Heart left ventricle (tissue), 16 donors: ENCODE measurements around the gene RNGTT. TPM values are rescaled to one million over a fixed set of nuclear protein-coding genes. Genes with fewer than 3 reads are reported as not detected.

ENCODE experiments used
- ATAC-seq, 4 donors: fragments of 200-7000 bp; cut with Tn5 transposase; one replicate each; pipeline ENCODE4 v1.9.1; 2020 to 2022; ENCODE audit warnings: moderate library complexity in 4 of 4, mild to moderate bottlenecking in 3 of 4, moderate number of reproducible peaks in 1 of 4
- DNase-seq, 5 donors: peaks; one replicate each; pipeline ENCODE4 v3.0.0-alpha.2; 2020
- H3K27ac ChIP-seq, 12 donors: fragments of 200-600 bp; sonication (generic) in 4 of 12; one replicate each; pipeline versions ENCODE4 v1.5.0 to v1.8.0; 2016 to 2022; ENCODE audit warnings: mild to moderate bottlenecking in 2 of 12
- H3K27me3 ChIP-seq, 9 donors: fragments of 200-600 bp; sonication (generic) in 2 of 9; one replicate each; pipeline versions ENCODE4 v1.5.1 to v1.8.0; 2016 to 2022; ENCODE audit warnings: mild to moderate bottlenecking in 3 of 9
- H3K36me3 ChIP-seq, 9 donors: fragments of 200-600 bp; sonication (generic) in 2 of 9; one replicate each; pipeline versions ENCODE4 v1.5.0 to v1.8.0; 2018 to 2022; ENCODE audit warnings: mild to moderate bottlenecking in 2 of 9
- H3K4me1 ChIP-seq, 12 donors: fragments of 200-600 bp; sonication (generic) in 4 of 12; one replicate each; pipeline versions ENCODE4 v1.5.0 to v1.8.0; 2016 to 2022; ENCODE audit warnings: mild to moderate bottlenecking in 3 of 12
- H3K4me3 ChIP-seq, 12 donors: fragments of 200-600 bp; sonication (generic) in 4 of 12; one replicate each; pipeline versions ENCODE4 v1.5.0 to v1.8.0; 2017 to 2022; ENCODE audit warnings: mild to moderate bottlenecking in 9 of 12, moderate library complexity in 4 of 12
- H3K9me3 ChIP-seq, 12 donors: fragments of 200-600 bp; sonication (generic) in 4 of 12; one replicate each; pipeline versions ENCODE4 v1.5.0 to v1.8.0; 2016 to 2022; ENCODE audit warnings: mild to moderate bottlenecking in 1 of 12
- CTCF ChIP-seq, 12 donors: fragments of 200-600 bp; sonication (generic) in 4 of 12; IDR thresholded peaks; one replicate each; pipeline versions ENCODE4 v1.5.0 to v1.8.0; 2018 to 2022; ENCODE audit warnings: antibody characterized with exemption in 12 of 12, mild to moderate bottlenecking in 5 of 12
- POLR2A ChIP-seq, 2 donors: fragments of 450-650 bp; IDR thresholded peaks; one replicate each; pipeline ENCODE4 v1.6.1; 2017; ENCODE audit warnings: antibody characterized with exemption in 2 of 2, mild to moderate bottlenecking in 2 of 2, moderate library complexity in 2 of 2
- WGBS, 4 donors: extraction: QIAGEN DNeasy Blood & Tissue Kit in 2 of 4; methylation state at CpG; one replicate each; pipeline versions ENCODE4 v1.1.5 to v1.1.7; 2013 to 2018; 5-methylcytosine and 5-hydroxymethylcytosine counted together
- intact Hi-C, 10 donors: fragments of 100-400 bp; cut with DNase I; formaldehyde crosslinking; loops; one replicate each; pipeline versions ENCODE4 v1.11.1 to v1.14.2; 2022
- polyA plus RNA-seq, 2 donors: library from polyadenylated mRNA; stranded (reverse); fragments of 200-250 nt; gene quantifications; one replicate each; pipeline ENCODE4 v1.2.3, GENCODE V29; 2013
- total RNA-seq, 9 donors: library from RNA; depleted of rRNA in 2 of 9; stranded (reverse); fragments of >200 nt in 2 of 9; fragmentation: NEBNext Ultra II Directional in 3 of 9; extraction: Animal tissue kit (Norgen Biotek cat#: 25700) in 3 of 9; gene quantifications; one replicate each; pipeline versions ENCODE4 v1.1.0 to v1.2.4, GENCODE V29; 2016 to 2023
- donor health status: ischemic (EF 13 %, LVEDD 7.1; RV severe dilation, severe dysfunction).
- donor health status: healthy with polysubstance abuse.
- donor health status: DM: no; HTN: yes; CAD: no.
- donor health status: DM: no; HTN: no; CAD: no.
- donor health status: ischemic (EF 25% LVEDD 6.9; RV normal size, moderate dysfunction).
- donor health status: ischemic (EF 25% LVEDD 5.7; RV mildly dilated, moderate dysfunction).
- donor health status: healthy.
- donor health status: DM: yes; HTN: yes; CAD: no.
- donor health status: ischemic (EF 35%, LVEDD 5.7; RV mildly dilated, moderate dysfunction).
- donor health status: nonischemic (EF 11% LVEDD 7.7; RV severe dilation, severe dysfunction).
- donor health status: DM: yes; HTN: yes; CAD: no.
- donor health status: PGD.
- donor health status: ischemic (EF 29% LVEDD 5.4; RV normal size, mild dysfunction).
- donor health status: nonischemic (EF 23%, LVEDD 6.1; RV moderate dilation, normal function).

The RNGTT gene
- total and polyA plus RNA-seq, 11 donors = 2.6 to 11.6 (median 9.1) TPM

GRCh38 chr6:88670369-88670768, 293.0 kb downstream of the RNGTT start:
- peaks cover 0 to 31% (median 16%) of the 10 kb centered on the region in 12 donors for H3K9me3 ChIP-seq
- no peak for ATAC-seq
- H3K27ac ChIP-seq = no peak overlapping the region
- intact Hi-C loops = no loop called here
- no peaks in the 10 kb centered on the region for H3K4me1 ChIP-seq
- DNase-seq = no peak
- H3K36me3 ChIP-seq = no peaks in the 10 kb centered on the region
- H3K4me3 ChIP-seq = no peak overlapping the region
- no peak for TF ChIP-seq CTCF (IDR thresholded peaks at IDR 0.05)
- no peak for TF ChIP-seq POLR2A (IDR thresholded peaks at IDR 0.05)
- 95 to 99% (median 97%) methylated on average over 3 of the region's 3 CpGs for WGBS, 4 donors
- H3K27me3 ChIP-seq = no peaks in the 10 kb centered on the region

- ATAC-seq = no peak
- no peak overlapping the region for H3K4me3 ChIP-seq
- H3K36me3 ChIP-seq = no peaks in the 10 kb centered on the region
- H3K4me1 ChIP-seq = no peaks in the 10 kb centered on the region
- intact Hi-C loops = no loop called here
- peaks cover 0 to 31% (median 16%) of the 10 kb centered on the region in 12 donors for H3K9me3 ChIP-seq
- WGBS, 4 donors = 95 to 100% (median 99%) methylated on average over 4 of the region's 4 CpGs
- H3K27me3 ChIP-seq = no peaks in the 10 kb centered on the region
- DNase-seq = no peak
- no peak for TF ChIP-seq CTCF (IDR thresholded peaks at IDR 0.05)
- no peak for TF ChIP-seq POLR2A (IDR thresholded peaks at IDR 0.05)
- no peak overlapping the region for H3K27ac ChIP-seq
Measured at GRCh38 chr6:88669475-88669874, 293.9 kb downstream of the RNGTT start.

GRCh38 chr6:88666901-88667300, 296.5 kb downstream of the RNGTT start:
- Histone ChIP-seq H3K27ac (no peak overlapping the region), H3K36me3 (no peaks in the 10 kb centered on the region), H3K27me3 (no peaks in the 10 kb centered on the region), H3K4me3 (no peak overlapping the region), H3K4me1 (no peaks in the 10 kb centered on the region), H3K9me3 (peaks cover 0 to 42% (median 16%) of the 10 kb centered on the region in 12 donors)
- TF ChIP-seq POLR2A (IDR thresholded peaks at IDR 0.05) = no peak
- TF ChIP-seq CTCF (IDR thresholded peaks at IDR 0.05) = no peak
- intact Hi-C loops = no loop called here
- WGBS, 4 donors = 95 to 97% (median 96%) methylated on average over 5 of the region's 5 CpGs
- no peak for ATAC-seq
- DNase-seq = no peak

GRCh38 chr6:88665131-88665530, 298.3 kb downstream of the RNGTT start:
- 98 to 100% (median 99%) methylated on average over 3 to 4 of the region's 4 CpGs for WGBS, 4 donors
- H3K27me3 ChIP-seq = no peaks in the 10 kb centered on the region
- no peak for TF ChIP-seq CTCF (IDR thresholded peaks at IDR 0.05)
- no peak for TF ChIP-seq POLR2A (IDR thresholded peaks at IDR 0.05)
- intact Hi-C loops = no loop called here
- no peaks in the 10 kb centered on the region for H3K4me1 ChIP-seq
- ATAC-seq = no peak
- no peak overlapping the region for H3K27ac ChIP-seq
- no peak for DNase-seq
- no peak overlapping the region for H3K4me3 ChIP-seq
- H3K9me3 ChIP-seq = peaks cover 0 to 40% (median 6%) of the 10 kb centered on the region in 12 donors
- no peaks in the 10 kb centered on the region for H3K36me3 ChIP-seq
